Nephron (organoid): ENCODE measurements around the gene BMP10.

Experiments
- H3K27ac Mint-ChIP-seq, 3 experiments: 2 replicates each; pipeline ENCODE4 v1.8.0; 2020; ENCODE audit warnings: mixed read lengths in 3 of 3, mild to moderate bottlenecking in 2 of 3, moderate library complexity in 1 of 3
- H3K27me3 Mint-ChIP-seq: 2 replicates; pipeline ENCODE4 v1.8.0; 2021; ENCODE audit warnings: low read depth, mild to moderate bottlenecking, moderate library complexity, mixed read lengths
- H3K36me3 Mint-ChIP-seq: 2 replicates; pipeline ENCODE4 v1.8.0; 2020; ENCODE audit warnings: low read depth, mixed read lengths
- H3K4me1 Mint-ChIP-seq: 2 replicates; pipeline ENCODE4 v1.8.0; 2020; ENCODE audit warnings: mixed read lengths
- H3K4me3 Mint-ChIP-seq, 3 experiments: 2 replicates each; pipeline ENCODE4 v1.8.0; 2020; ENCODE audit warnings: mild to moderate bottlenecking in 3 of 3, mixed read lengths in 3 of 3, moderate library complexity in 2 of 3
- H3K9me3 Mint-ChIP-seq: 2 replicates; pipeline ENCODE4 v1.8.0; 2020; ENCODE audit warnings: mixed read lengths
- TF ChIP-seq, protein P1 (sequence below), 3 experiments: fragments of 200-600 bp; sonication (generic); IDR thresholded peaks; one replicate each; pipeline ENCODE4 v1.5.0; 2021; ENCODE audit warnings: antibody characterized with exemption in 3 of 3; ENCODE audit not compliant: unreplicated experiment in 3 of 3

The BMP10 gene

GRCh38 chr2:68846091-68846490, 25.1 kb downstream of the BMP10 start:
- TF ChIP-seq, protein P1, sequence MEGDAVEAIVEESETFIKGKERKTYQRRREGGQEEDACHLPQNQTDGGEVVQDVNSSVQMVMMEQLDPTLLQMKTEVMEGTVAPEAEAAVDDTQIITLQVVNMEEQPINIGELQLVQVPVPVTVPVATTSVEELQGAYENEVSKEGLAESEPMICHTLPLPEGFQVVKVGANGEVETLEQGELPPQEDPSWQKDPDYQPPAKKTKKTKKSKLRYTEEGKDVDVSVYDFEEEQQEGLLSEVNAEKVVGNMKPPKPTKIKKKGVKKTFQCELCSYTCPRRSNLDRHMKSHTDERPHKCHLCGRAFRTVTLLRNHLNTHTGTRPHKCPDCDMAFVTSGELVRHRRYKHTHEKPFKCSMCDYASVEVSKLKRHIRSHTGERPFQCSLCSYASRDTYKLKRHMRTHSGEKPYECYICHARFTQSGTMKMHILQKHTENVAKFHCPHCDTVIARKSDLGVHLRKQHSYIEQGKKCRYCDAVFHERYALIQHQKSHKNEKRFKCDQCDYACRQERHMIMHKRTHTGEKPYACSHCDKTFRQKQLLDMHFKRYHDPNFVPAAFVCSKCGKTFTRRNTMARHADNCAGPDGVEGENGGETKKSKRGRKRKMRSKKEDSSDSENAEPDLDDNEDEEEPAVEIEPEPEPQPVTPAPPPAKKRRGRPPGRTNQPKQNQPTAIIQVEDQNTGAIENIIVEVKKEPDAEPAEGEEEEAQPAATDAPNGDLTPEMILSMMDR (IDR thresholded peaks at IDR 0.05; ENCODE audit: unreplicated experiment in 3 of 3) = no peak
- Mint-ChIP-seq H3K4me3 (no peak overlapping the region), H3K9me3 (no peaks in the 10 kb centered on the region), H3K4me1 (no peaks in the 10 kb centered on the region), H3K36me3 (no peaks in the 10 kb centered on the region), H3K27ac (no peak overlapping the region), H3K27me3 (peaks cover 34% of the 10 kb centered on the region)

GRCh38 chr2:68845043-68845442, 26.2 kb downstream of the BMP10 start:
- H3K4me1 Mint-ChIP-seq = no peaks in the 10 kb centered on the region

GRCh38 chr2:68839260-68839833, 31.9 kb downstream of the BMP10 start:
- Mint-ChIP-seq H3K36me3 (no peaks in the 10 kb centered on the region), H3K4me1 (no peaks in the 10 kb centered on the region), H3K9me3 (no peaks in the 10 kb centered on the region)

More at GRCh38 chr2:68845043-68845442, 26.2 kb downstream of the BMP10 start:
- Mint-ChIP-seq H3K36me3 (no peaks in the 10 kb centered on the region), H3K27me3 (peaks cover 29% of the 10 kb centered on the region), H3K9me3 (no peaks in the 10 kb centered on the region), H3K4me3 (no peak overlapping the region), H3K27ac (no peak overlapping the region)
- TF ChIP-seq, protein P1 (IDR thresholded peaks at IDR 0.05; ENCODE audit: unreplicated experiment in 3 of 3) = no peak

DNA sequence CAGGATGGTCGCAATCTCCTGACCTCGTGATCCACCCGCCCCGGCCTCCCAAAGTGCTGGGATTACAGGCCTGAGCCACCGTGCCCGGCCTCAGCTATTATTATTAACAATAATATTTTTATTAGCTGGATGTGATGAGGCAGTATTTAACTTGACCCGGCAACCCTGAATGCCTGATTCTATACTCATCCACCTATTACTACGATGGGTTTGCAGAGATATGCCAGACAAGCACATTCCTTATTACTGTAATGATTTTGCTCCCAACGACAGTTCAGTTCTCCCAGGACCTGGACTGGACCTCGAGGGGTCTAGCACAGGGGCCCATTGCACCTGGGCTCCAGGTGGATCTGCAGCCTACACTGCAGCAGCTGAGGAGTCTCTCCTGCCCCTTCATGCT, 32.6 kb downstream of the BMP10 start:
- TF ChIP-seq, protein P1 (IDR thresholded peaks at IDR 0.05; ENCODE audit: unreplicated experiment in 3 of 3) = no peak
- no peak overlapping the region for H3K4me3 Mint-ChIP-seq
- no peaks in the 10 kb centered on the region for H3K36me3 Mint-ChIP-seq
- no peak overlapping the region for H3K27ac Mint-ChIP-seq
- no peaks in the 10 kb centered on the region for H3K9me3 Mint-ChIP-seq
- H3K27me3 Mint-ChIP-seq = no peaks in the 10 kb centered on the region
- no peaks in the 10 kb centered on the region for H3K4me1 Mint-ChIP-seq

More at GRCh38 chr2:68839260-68839833, 31.9 kb downstream of the BMP10 start:
- TF ChIP-seq, protein P1 (IDR thresholded peaks at IDR 0.05; ENCODE audit: unreplicated experiment in 3 of 3) = no peak
- H3K27ac Mint-ChIP-seq = no peak overlapping the region
- H3K4me3 Mint-ChIP-seq = no peak overlapping the region
- peaks cover 3% of the 10 kb centered on the region for H3K27me3 Mint-ChIP-seq

- Mint-ChIP-seq H3K4me3 (no peak overlapping the region), H3K27ac (no peak overlapping the region)
Measured at GRCh38 chr2:68837861-68838341, 33.3 kb downstream of the BMP10 start.

More at GRCh38 chr2:68837861-68838341, 33.3 kb downstream of the BMP10 start:
- Mint-ChIP-seq H3K36me3 (no peaks in the 10 kb centered on the region), H3K9me3 (no peaks in the 10 kb centered on the region), H3K4me1 (peaks cover under 1% of the 10 kb centered on the region), H3K27me3 (no peaks in the 10 kb centered on the region)
- TF ChIP-seq, protein P1 (IDR thresholded peaks at IDR 0.05; ENCODE audit: unreplicated experiment in 3 of 3) = no peak
